Measurements from ENCODE around the gene TM9SF3.
A peak's percentile ranks its signal among the peaks of the same experiment; 100 is the strongest.

Gene TM9SF3

GRCh38 chr10:96586419-96587263 is at the start of gene TM9SF3:
TSS of gene TM9SF3 (minus strand) at chr10:96587012. CDS start at chr10:96586835, 177 bp downstream.
- no peak within 1 kb of the TSS for H3K27ac Mint-ChIP-seq
- H3K27me3 Mint-ChIP-seq, result no peaks in the 10 kb centered on the region
- H3K4me3 Mint-ChIP-seq, result peak within 1 kb of the TSS; percentile 82
- H3K9me3 Mint-ChIP-seq, result no peaks in the 10 kb centered on the region
- peaks cover 39% of the 10 kb centered on the region for H3K4me1 Mint-ChIP-seq (ENCODE audit: low read depth)
- intact Hi-C loops (cut with micrococcal nuclease), result loop anchor here (5.0 to 10.0 kb wide), 2 partner anchors 128 to 246 kb away; partner anchors contain the start of gene LCOR
- H3K36me3 Mint-ChIP-seq (ENCODE audit: low read depth), result peaks cover 16% of the 10 kb centered on the region

- Mint-ChIP-seq H3K9me3 (no peaks in the 10 kb centered on the region), H3K4me3 (no peak overlapping the region)
These were observed 49.7 kb upstream of the TM9SF3 start for GRCh38 chr10:96636551-96636950.

GRCh38 chr10:96632974-96633710 is 46.3 kb upstream of the TM9SF3 start:
- Mint-ChIP-seq H3K4me1 (ENCODE audit: low read depth) (peaks cover 4% of the 10 kb centered on the region), H3K4me3 (no peak overlapping the region), H3K27ac (no peak overlapping the region), H3K27me3 (no peaks in the 10 kb centered on the region), H3K36me3 (ENCODE audit: low read depth) (peaks cover 81% of the 10 kb centered on the region), H3K9me3 (no peaks in the 10 kb centered on the region)
- intact Hi-C loops (cut with micrococcal nuclease), result no loop called here

More at GRCh38 chr10:96636551-96636950, 49.7 kb upstream of the TM9SF3 start:
- intact Hi-C loops (cut with micrococcal nuclease), result no loop called here
- Mint-ChIP-seq H3K27me3 (no peaks in the 10 kb centered on the region), H3K4me1 (ENCODE audit: low read depth) (peaks cover 4% of the 10 kb centered on the region), H3K36me3 (ENCODE audit: low read depth) (peaks cover 73% of the 10 kb centered on the region), H3K27ac (no peak overlapping the region)

- Mint-ChIP-seq H3K4me1 (ENCODE audit: low read depth) (no peaks in the 10 kb centered on the region), H3K9me3 (no peaks in the 10 kb centered on the region), H3K27ac (no peak overlapping the region), H3K4me3 (no peak overlapping the region), H3K36me3 (ENCODE audit: low read depth) (peaks cover 95% of the 10 kb centered on the region), H3K27me3 (no peaks in the 10 kb centered on the region)
- intact Hi-C loops (cut with micrococcal nuclease), result no loop called here
These were observed 40.5 kb upstream of the TM9SF3 start for GRCh38 chr10:96627292-96627691.

- no peak overlapping the region for H3K4me3 Mint-ChIP-seq
- no peaks in the 10 kb centered on the region for H3K4me1 Mint-ChIP-seq (ENCODE audit: low read depth)
- intact Hi-C loops (cut with micrococcal nuclease), result no loop called here
- no peak overlapping the region for H3K27ac Mint-ChIP-seq
- H3K36me3 Mint-ChIP-seq (ENCODE audit: low read depth), result peaks cover 95% of the 10 kb centered on the region
- H3K9me3 Mint-ChIP-seq, result no peaks in the 10 kb centered on the region
- H3K27me3 Mint-ChIP-seq, result no peaks in the 10 kb centered on the region
These were observed 40.0 kb upstream of the TM9SF3 start for GRCh38 chr10:96626795-96627194.

- H3K9me3 Mint-ChIP-seq, result no peaks in the 10 kb centered on the region
- intact Hi-C loops (cut with micrococcal nuclease), result no loop called here
- H3K27ac Mint-ChIP-seq, result no peak overlapping the region
- peaks cover 96% of the 10 kb centered on the region for H3K36me3 Mint-ChIP-seq (ENCODE audit: low read depth)
- no peaks in the 10 kb centered on the region for H3K27me3 Mint-ChIP-seq
- H3K4me1 Mint-ChIP-seq (ENCODE audit: low read depth), result no peaks in the 10 kb centered on the region
- no peak overlapping the region for H3K4me3 Mint-ChIP-seq
These were observed 38.4 kb upstream of the TM9SF3 start for GRCh38 chr10:96625173-96625572.

GRCh38 chr10:96622013-96622787 is 35.4 kb upstream of the TM9SF3 start:
- no peak overlapping the region for H3K4me3 Mint-ChIP-seq
- no peaks in the 10 kb centered on the region for H3K4me1 Mint-ChIP-seq (ENCODE audit: low read depth)
- intact Hi-C loops (cut with micrococcal nuclease), result no loop called here
- no peaks in the 10 kb centered on the region for H3K9me3 Mint-ChIP-seq
- no peaks in the 10 kb centered on the region for H3K27me3 Mint-ChIP-seq
- H3K27ac Mint-ChIP-seq, result no peak overlapping the region
- H3K36me3 Mint-ChIP-seq (ENCODE audit: low read depth), result peaks cover 94% of the 10 kb centered on the region

- Mint-ChIP-seq H3K36me3 (ENCODE audit: low read depth) (peaks cover 94% of the 10 kb centered on the region), H3K4me3 (no peak overlapping the region), H3K27ac (no peak overlapping the region), H3K9me3 (no peaks in the 10 kb centered on the region), H3K4me1 (ENCODE audit: low read depth) (no peaks in the 10 kb centered on the region), H3K27me3 (no peaks in the 10 kb centered on the region)
- intact Hi-C loops (cut with micrococcal nuclease), result loop anchor here (10.0 kb wide), 1 partner anchor 225 kb away; no protein-coding TSS in a partner anchor
These were observed 33.3 kb upstream of the TM9SF3 start for GRCh38 chr10:96619796-96620773.

- Mint-ChIP-seq H3K4me3 (no peak overlapping the region), H3K4me1 (ENCODE audit: low read depth) (no peaks in the 10 kb centered on the region), H3K27ac (no peak overlapping the region), H3K9me3 (no peaks in the 10 kb centered on the region), H3K27me3 (no peaks in the 10 kb centered on the region), H3K36me3 (ENCODE audit: low read depth) (peaks cover 96% of the 10 kb centered on the region)
- intact Hi-C loops (cut with micrococcal nuclease), result loop anchor here (10.0 kb wide), 1 partner anchor 224 kb away; no protein-coding TSS in a partner anchor
These were observed 32.3 kb upstream of the TM9SF3 start for GRCh38 chr10:96619120-96619519.

- intact Hi-C loops (cut with micrococcal nuclease), result loop anchor here (10.0 kb wide), 1 partner anchor 224 kb away; no protein-coding TSS in a partner anchor
- Mint-ChIP-seq H3K27me3 (no peaks in the 10 kb centered on the region), H3K4me1 (ENCODE audit: low read depth) (no peaks in the 10 kb centered on the region), H3K9me3 (no peaks in the 10 kb centered on the region), H3K4me3 (no peak overlapping the region), H3K27ac (no peak overlapping the region), H3K36me3 (ENCODE audit: low read depth) (peaks cover 97% of the 10 kb centered on the region)
These were observed 31.8 kb upstream of the TM9SF3 start for GRCh38 chr10:96618653-96619052.

GRCh38 chr10:96616961-96617360 is 30.1 kb upstream of the TM9SF3 start:
- Mint-ChIP-seq H3K27me3 (no peaks in the 10 kb centered on the region), H3K4me1 (ENCODE audit: low read depth) (no peaks in the 10 kb centered on the region), H3K36me3 (ENCODE audit: low read depth) (peaks cover 96% of the 10 kb centered on the region), H3K9me3 (no peaks in the 10 kb centered on the region), H3K27ac (no peak overlapping the region), H3K4me3 (no peak overlapping the region)
- intact Hi-C loops (cut with micrococcal nuclease), result loop anchor here (10.0 kb wide), 1 partner anchor 222 kb away; no protein-coding TSS in a partner anchor

- Mint-ChIP-seq H3K27ac (no peak overlapping the region), H3K9me3 (no peaks in the 10 kb centered on the region), H3K4me1 (ENCODE audit: low read depth) (peaks cover 6% of the 10 kb centered on the region), H3K36me3 (ENCODE audit: low read depth) (peaks cover 96% of the 10 kb centered on the region), H3K27me3 (no peaks in the 10 kb centered on the region), H3K4me3 (no peak overlapping the region)
- intact Hi-C loops (cut with micrococcal nuclease), result loop anchor here (10.0 kb wide), 1 partner anchor 220 kb away; no protein-coding TSS in a partner anchor
These were observed 27.7 kb upstream of the TM9SF3 start for GRCh38 chr10:96614515-96614914.

Measured in dendritic cell treated with granulocyte-macrophage colony-stimulating factor and Interleukin-4, amounts not matched to agents 40 ng/mL and 50 ng/mL, for 4 days (primary cell).